Fibroblast of lung (primary cell): ENCODE data around the gene TRPM3.

Experiments used
- EZH2 ChIP-seq: IDR thresholded peaks from 2 replicates; pipeline ENCODE4 v1.5.1; 2012; ENCODE audit warnings: low read length, control low read depth, mild to moderate bottlenecking; ENCODE audit errors: missing control alignments
- TF ChIP-seq, protein P1 (sequence below), 2 donors: IDR thresholded peaks in 1 of 2; conservative IDR thresholded peaks in 1 of 2; 1 replicate in 1 of 2; 2 replicates in 1 of 2; pipeline ENCODE4 v1.5.1; 2011 to 2012; ENCODE audit warnings: low read length in 2 of 2, control low read depth in 1 of 2, inconsistent platforms in 1 of 2, low read depth in 1 of 2, mild to moderate bottlenecking in 1 of 2

DNA sequence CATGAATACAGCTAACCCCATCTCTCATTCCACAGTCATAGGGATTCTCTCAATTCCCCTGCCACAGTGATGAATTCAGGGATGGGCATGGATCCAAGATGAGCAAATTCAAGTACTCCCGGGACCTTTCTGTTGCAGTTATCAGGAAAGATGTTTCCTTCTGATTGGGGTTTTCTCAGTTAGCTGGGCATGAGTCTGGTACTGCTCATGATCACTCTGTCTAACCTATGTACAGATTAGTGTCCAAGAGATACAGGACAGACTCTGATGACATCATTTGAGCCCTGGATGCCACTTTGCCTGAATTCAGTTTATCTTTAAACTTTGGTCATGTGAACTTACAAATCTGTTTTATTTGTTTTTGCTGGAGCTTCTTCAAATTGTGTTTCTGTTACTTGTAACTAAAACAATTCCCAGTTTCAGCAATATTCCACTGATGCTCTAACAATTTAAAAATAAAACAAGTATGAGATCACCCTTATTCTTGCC is 449.2 kb downstream of the TRPM3 start:
- TF ChIP-seq, protein P1, sequence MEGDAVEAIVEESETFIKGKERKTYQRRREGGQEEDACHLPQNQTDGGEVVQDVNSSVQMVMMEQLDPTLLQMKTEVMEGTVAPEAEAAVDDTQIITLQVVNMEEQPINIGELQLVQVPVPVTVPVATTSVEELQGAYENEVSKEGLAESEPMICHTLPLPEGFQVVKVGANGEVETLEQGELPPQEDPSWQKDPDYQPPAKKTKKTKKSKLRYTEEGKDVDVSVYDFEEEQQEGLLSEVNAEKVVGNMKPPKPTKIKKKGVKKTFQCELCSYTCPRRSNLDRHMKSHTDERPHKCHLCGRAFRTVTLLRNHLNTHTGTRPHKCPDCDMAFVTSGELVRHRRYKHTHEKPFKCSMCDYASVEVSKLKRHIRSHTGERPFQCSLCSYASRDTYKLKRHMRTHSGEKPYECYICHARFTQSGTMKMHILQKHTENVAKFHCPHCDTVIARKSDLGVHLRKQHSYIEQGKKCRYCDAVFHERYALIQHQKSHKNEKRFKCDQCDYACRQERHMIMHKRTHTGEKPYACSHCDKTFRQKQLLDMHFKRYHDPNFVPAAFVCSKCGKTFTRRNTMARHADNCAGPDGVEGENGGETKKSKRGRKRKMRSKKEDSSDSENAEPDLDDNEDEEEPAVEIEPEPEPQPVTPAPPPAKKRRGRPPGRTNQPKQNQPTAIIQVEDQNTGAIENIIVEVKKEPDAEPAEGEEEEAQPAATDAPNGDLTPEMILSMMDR (conservative IDR thresholded peaks at IDR 0.05 in 1 of 2, IDR thresholded peaks at IDR 0.05 in 1 of 2; ENCODE audit: low read depth in 1 of 2, low read length in 2 of 2): no peak
- no peak for TF ChIP-seq EZH2
